Endothelial cell (in vitro differentiated cells): ENCODE measurements around the gene ATP4A. TPM values are rescaled to one million over a fixed set of nuclear protein-coding genes. Genes with fewer than 3 reads are reported as not detected.

Experiments used
- DNase-seq: peaks from one replicate; pipeline ENCODE4 v3.0.0; 2021; ENCODE audit warnings: low spot score
- H3K27ac Mint-ChIP-seq: one replicate; pipeline ENCODE4 v1.8.0; 2021; ENCODE audit warnings: mixed read lengths, inconsistent platforms; ENCODE audit not compliant: unreplicated experiment
- H3K27me3 Mint-ChIP-seq: one replicate; pipeline ENCODE4 v1.8.0; 2021; ENCODE audit warnings: mild to moderate bottlenecking, moderate library complexity, mixed read lengths, inconsistent platforms; ENCODE audit not compliant: unreplicated experiment
- H3K36me3 Mint-ChIP-seq: one replicate; pipeline ENCODE4 v1.8.0; 2021; ENCODE audit warnings: mild to moderate bottlenecking, low read depth, mixed read lengths, inconsistent platforms; ENCODE audit not compliant: unreplicated experiment
- H3K4me1 Mint-ChIP-seq: one replicate; pipeline ENCODE4 v1.8.0; 2021; ENCODE audit warnings: mild to moderate bottlenecking, mixed read lengths, inconsistent platforms; ENCODE audit not compliant: unreplicated experiment
- H3K4me3 Mint-ChIP-seq: one replicate; pipeline ENCODE4 v1.8.0; 2021; ENCODE audit warnings: mild to moderate bottlenecking, mixed read lengths, inconsistent platforms; ENCODE audit not compliant: unreplicated experiment
- H3K9me3 Mint-ChIP-seq: one replicate; pipeline ENCODE4 v1.8.0; 2021; ENCODE audit warnings: mixed read lengths, inconsistent platforms; ENCODE audit not compliant: unreplicated experiment
- CTCF ChIP-seq: fragments of 200-600 bp; sonication (generic); IDR thresholded peaks from one replicate; pipeline ENCODE4 v1.5.0; 2021; ENCODE audit warnings: antibody characterized with exemption; ENCODE audit not compliant: unreplicated experiment
- total RNA-seq: library from RNA; stranded (reverse); fragmentation: NEBNext Ultra II Directional; extraction: Animal tissue kit (Norgen Biotek cat#: 25700); gene quantifications from one replicate; pipeline ENCODE4 v1.2.1, GENCODE V29; 2021; ENCODE audit not compliant: unreplicated experiment

ATP4A gene
- total RNA-seq, 1 donor from 2014 or later: not detected

DNA sequence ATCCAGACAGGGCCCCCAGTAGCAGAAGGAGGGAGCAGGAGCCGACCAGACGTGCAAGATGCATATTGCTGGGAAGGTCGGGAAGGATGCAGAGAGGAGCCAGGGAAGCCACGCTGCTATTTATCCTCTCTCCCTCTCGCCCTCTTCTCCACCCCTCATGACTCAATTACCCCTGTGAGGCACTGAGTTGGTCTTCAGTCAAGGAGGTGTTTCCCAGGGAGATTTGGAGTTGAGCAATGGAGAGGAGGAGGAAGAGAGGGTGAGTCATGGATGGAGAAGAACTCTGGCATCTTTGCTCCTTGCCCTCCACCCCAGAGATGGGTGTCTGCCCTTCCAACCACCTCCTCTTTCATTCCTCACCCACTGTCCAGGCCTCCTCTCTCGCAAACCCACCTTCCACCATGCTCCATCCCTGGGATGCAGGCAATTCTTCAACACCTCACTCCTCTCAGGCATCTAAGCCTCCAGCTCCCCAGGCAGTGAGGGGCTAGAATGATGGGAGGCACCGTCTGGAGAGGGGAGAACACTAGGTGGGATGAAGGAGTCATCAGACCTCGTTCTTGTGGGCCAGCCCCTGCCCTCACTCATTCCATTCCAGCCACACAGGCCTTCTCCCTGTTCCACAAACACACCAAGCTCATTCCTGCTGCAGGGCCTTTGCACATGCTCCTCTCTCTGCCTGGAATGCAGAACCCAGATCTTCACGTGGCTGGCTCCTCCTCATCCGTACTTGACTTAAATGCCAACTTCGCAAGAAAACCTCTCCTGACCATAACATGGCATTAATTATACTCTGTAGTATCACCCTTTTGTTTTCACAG, 35.0 kb downstream of the ATP4A start, which contains the start of gene SBSN:
TSS of gene SBSN (minus strand) at position 94 of the 821 bp plus-strand sequence. CDS start at position 64, 30 bp downstream.
- Mint-ChIP-seq H3K4me1 (no peaks in the 10 kb centered on the region), H3K27ac (peak within 1 kb of the TSS; percentile 72), H3K27me3 (peaks cover 16% of the 10 kb centered on the region), H3K9me3 (no peaks in the 10 kb centered on the region), H3K36me3 (peaks cover 10% of the 10 kb centered on the region), H3K4me3 (no peak within 1 kb of the TSS)
- no peak for DNase-seq
- no peak for TF ChIP-seq CTCF

- DNase-seq: no peak
- no peaks in the 10 kb centered on the region for H3K4me1 Mint-ChIP-seq
- no peaks in the 10 kb centered on the region for H3K9me3 Mint-ChIP-seq
Measured at GRCh38 chr19:35525873-35526272, 37.6 kb downstream of the ATP4A start.

GRCh38 chr19:35524181-35524837, 39.1 kb downstream of the ATP4A start:
- DNase-seq: no peak
- Mint-ChIP-seq H3K36me3 (peaks cover 7% of the 10 kb centered on the region), H3K9me3 (no peaks in the 10 kb centered on the region), H3K4me3 (no peak overlapping the region), H3K27ac (no peak overlapping the region), H3K27me3 (peaks cover 19% of the 10 kb centered on the region), H3K4me1 (no peaks in the 10 kb centered on the region)
- no peak for TF ChIP-seq CTCF

More at GRCh38 chr19:35525873-35526272, 37.6 kb downstream of the ATP4A start:
- H3K36me3 Mint-ChIP-seq: peaks cover 7% of the 10 kb centered on the region
- no peak overlapping the region for H3K4me3 Mint-ChIP-seq
- TF ChIP-seq CTCF: no peak
- no peak overlapping the region for H3K27ac Mint-ChIP-seq
- H3K27me3 Mint-ChIP-seq: peaks cover 16% of the 10 kb centered on the region

GRCh38 chr19:35522745-35523327, 40.6 kb downstream of the ATP4A start:
- H3K4me3 Mint-ChIP-seq: no peak overlapping the region
- no peaks in the 10 kb centered on the region for H3K9me3 Mint-ChIP-seq
- peaks cover 23% of the 10 kb centered on the region for H3K27me3 Mint-ChIP-seq
- H3K27ac Mint-ChIP-seq: no peak overlapping the region
- no peak for DNase-seq
- peaks cover 3% of the 10 kb centered on the region for H3K36me3 Mint-ChIP-seq
- no peak for TF ChIP-seq CTCF
- H3K4me1 Mint-ChIP-seq: no peaks in the 10 kb centered on the region
